GM12878 (cell line): ENCODE data around the gene PLK2.

Experiments used
- HCFC1 ChIP-seq: fragments of 150-350 bp; IDR thresholded peaks from 2 replicates; pipeline ENCODE4 v1.6.1; 2014; ENCODE audit warnings: low read length
- POLR2AphosphoS5 ChIP-seq: IDR thresholded peaks from 2 replicates; pipeline ENCODE4 v1.6.1; 2011; ENCODE audit warnings: mild to moderate bottlenecking, low read length, inconsistent platforms

DNA sequence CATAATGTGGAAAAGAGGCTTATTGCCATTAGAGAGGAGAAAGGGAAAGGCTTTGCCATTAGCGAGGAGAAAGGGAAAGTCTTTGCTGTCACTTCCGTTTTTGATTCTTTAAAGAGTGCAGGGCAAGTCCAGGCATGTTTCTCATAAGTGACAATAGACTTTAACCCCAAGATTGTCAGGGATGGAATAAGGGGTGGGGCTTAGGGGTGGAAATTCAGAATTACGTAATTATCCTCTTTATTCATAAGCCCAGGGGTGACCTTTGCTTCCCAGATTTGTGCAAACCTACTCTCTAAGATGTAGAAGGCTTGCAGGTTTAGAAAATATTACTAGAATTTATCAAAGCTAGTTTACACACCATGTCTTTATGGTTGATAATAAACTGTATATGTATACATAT, 2.3 kb upstream of the PLK2 start:
- no peak for TF ChIP-seq POLR2AphosphoS5
- no peak for TF ChIP-seq HCFC1
